Measurements from ENCODE around the gene SRXN1. TPM values are rescaled to one million over a fixed set of nuclear protein-coding genes. Genes with fewer than 3 reads are reported as not detected.

SRXN1 gene
- total RNA-seq, 1 donor from 2014 or later = 41.5 TPM

DNA sequence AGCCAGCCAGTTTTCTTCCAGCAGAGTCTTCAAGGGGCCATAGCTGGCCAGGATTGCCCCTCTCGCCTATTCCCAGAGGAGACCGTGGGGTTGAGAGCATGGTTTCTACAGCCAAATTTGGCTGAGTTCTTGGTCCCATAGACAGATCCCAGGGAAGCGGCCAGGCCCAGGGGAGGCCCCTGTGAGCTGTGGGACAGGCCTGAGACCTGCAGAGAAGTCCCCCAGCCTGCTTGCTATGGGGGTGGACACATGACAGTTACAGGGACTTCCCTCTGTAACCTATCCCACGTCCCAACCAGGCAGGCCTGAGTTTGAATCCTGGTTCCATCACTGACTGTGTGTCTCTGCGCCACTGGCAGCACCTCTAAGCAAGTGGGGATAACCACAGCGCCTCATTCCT lies 45.5 kb downstream of the SRXN1 start:
- DNase-seq (ENCODE audit: low read depth) = no peak

DNA sequence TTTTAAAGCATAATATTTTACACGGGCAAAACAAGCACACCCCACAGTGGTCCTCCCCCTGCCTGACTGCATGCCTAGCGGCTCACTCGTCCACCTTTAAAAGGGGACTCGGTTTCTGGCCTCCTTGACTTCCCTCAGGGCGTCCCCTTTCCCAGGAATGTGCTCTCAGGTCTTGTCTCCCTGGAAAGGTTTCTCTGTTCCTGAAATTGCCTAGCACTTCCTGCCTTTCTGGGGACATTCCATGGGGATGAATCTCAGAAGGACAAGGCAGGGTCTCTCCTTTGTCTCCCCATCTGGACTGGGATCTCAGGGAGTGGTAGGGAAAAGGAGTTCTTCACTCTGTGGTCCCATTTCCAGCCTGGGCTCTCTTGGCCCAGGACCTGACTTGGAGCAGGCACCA lies 47.8 kb downstream of the SRXN1 start:
- no peak for DNase-seq (ENCODE audit: low read depth)

DNA sequence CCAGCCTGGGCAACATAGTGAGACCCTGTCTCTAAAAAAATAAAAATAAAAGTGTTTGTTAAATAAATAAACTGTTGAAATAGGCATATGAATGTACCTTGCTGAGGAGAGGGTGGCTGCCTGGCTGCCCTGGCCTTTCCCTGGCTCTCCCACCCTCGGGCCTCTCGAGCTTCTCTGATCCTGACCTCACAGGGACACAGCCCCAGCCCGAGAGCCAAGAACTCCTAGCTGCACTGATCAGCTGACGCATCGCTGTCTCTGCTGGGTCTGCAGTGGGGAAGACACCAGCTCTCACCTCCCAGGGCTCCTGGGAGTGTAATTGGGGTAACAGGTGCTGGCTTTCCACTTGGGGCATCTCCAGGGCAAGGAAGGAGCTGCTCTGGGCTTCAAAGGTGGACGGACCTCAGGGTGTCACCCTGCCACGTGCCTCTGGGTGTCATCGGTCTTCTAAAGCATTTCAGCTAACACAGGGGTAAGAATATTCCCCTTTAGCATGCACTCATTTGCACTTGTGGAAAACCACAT lies 49.8 kb downstream of the SRXN1 start:
- no peak for DNase-seq (ENCODE audit: low read depth)

GRCh38 chr20:602111-602970 lies 50.7 kb downstream of the SRXN1 start:
- no peak for DNase-seq (ENCODE audit: low read depth)

- no peak for DNase-seq (ENCODE audit: low read depth)
These were observed 52.3 kb downstream of the SRXN1 start for GRCh38 chr20:600736-601135.

DNA sequence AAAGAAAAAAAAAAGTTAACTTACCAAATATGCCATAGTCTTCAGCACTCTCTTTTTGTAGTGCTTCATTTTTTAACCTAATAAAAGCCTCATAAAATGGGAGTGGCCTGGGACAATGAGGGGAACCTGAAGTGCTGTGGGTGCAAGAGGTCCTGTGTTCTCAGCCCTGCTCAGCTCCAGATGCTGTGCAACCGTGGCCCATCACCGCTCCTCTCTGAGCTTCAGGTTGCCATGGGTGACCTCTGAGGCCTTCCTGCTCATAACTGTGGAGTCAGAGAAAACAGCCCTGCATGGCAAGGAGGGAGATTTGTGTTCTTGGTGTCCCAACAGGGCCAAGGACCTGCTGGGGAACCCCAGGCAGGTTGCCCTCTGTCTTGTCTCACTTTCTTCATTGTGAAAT lies 52.9 kb downstream of the SRXN1 start:
- DNase-seq (ENCODE audit: low read depth) = no peak

- no peak for DNase-seq (ENCODE audit: low read depth)
These were observed 54.7 kb downstream of the SRXN1 start for GRCh38 chr20:598133-598850.

- DNase-seq (ENCODE audit: low read depth) = no peak
These were observed 55.4 kb downstream of the SRXN1 start for GRCh38 chr20:597560-597959.

Other genes with a start within 250 kb of the SRXN1 start
- 114 and 166 TPM in 2 replicates for gene RBCK1, start 244.9 kb downstream of the SRXN1 start, total RNA-seq
- gene TBC1D20, start 190.7 kb downstream of the SRXN1 start, total RNA-seq = 34.2 and 36.9 TPM in 2 replicates
- 222 TPM in 2 replicates for gene CSNK2A1, start 109.4 kb downstream of the SRXN1 start, total RNA-seq
- not detected in 2 replicates for gene TCF15, start 42.9 kb downstream of the SRXN1 start, total RNA-seq
- gene SCRT2, start 22.6 kb upstream of the SRXN1 start, total RNA-seq = not detected in 2 replicates
- gene SLC52A3, start 115.3 kb upstream of the SRXN1 start, total RNA-seq = 1.6 and 1.9 TPM in 2 replicates
- 3.2 and 3.6 TPM in 2 replicates for gene FAM110A, start 180.5 kb upstream of the SRXN1 start, total RNA-seq

Measured in renal cortical epithelial cell (primary cell).